SK-N-SH (cell line): Measurements from ENCODE around the gene MIAT. TPM values are rescaled to one million over a fixed set of nuclear protein-coding genes. Genes with fewer than 3 reads are reported as not detected.
A peak's percentile ranks its signal among the peaks of the same experiment; 100 is the strongest.

Experiments used
- CTCF ChIA-PET: fragments of 300-600, 350-600 bp; formaldehyde crosslinking; extraction: SDS; loops from one replicate; lab custom pipeline; 2021; lab: Yijun Ruan, JAX
- POLR2A ChIA-PET: fragments of 350-600 bp; sonication (Branson Sonifier 250); formaldehyde crosslinking; extraction: SDS; loops from one replicate; lab custom pipeline; 2020; ENCODE audit warnings: antibody characterized with exemption, inconsistent platforms; lab: Yijun Ruan, JAX
- DNase-seq: peaks from one replicate; pipeline ENCODE4 v3.0.0; 2012
- H2AFZ ChIP-seq: fragments of 200-600 bp; sonication (generic); 2 replicates; pipeline ENCODE4 v1.8.1; 2016; ENCODE audit warnings: antibody characterized with exemption, mild to moderate bottlenecking, low read depth
- H3F3A ChIP-seq: fragments of 200-600 bp; sonication (generic); replicated peaks from 2 replicates; pipeline ENCODE3; 2016; ENCODE audit warnings: antibody characterized with exemption, mild to moderate bottlenecking; ENCODE audit not compliant: insufficient read depth
- H3K27ac ChIP-seq, 2 experiments: fragments of 200-500 bp in 1 of 2; fragments of 200-600 bp in 1 of 2; sonication (Bioruptor generic) in 1 of 2; sonication (generic), shearing (Covaris generic) in 1 of 2; 2 replicates each; pipeline versions ENCODE4 v1.5.1 to v1.6.1; 2014 to 2016; ENCODE audit warnings: low read depth in 2 of 2, inconsistent platforms in 1 of 2, low read length in 1 of 2, mild to moderate bottlenecking in 1 of 2, mixed read lengths in 1 of 2
- H3K27me3 ChIP-seq: fragments of 200-600 bp; sonication (generic), shearing (Covaris generic); 2 replicates; pipeline ENCODE4 v1.6.1; 2016; ENCODE audit warnings: mixed run types; ENCODE audit not compliant: insufficient read depth
- H3K36me3 ChIP-seq, 2 experiments: fragments of 200-500 bp in 1 of 2; fragments of 200-600 bp in 1 of 2; sonication (Bioruptor generic) in 1 of 2; sonication (generic) in 1 of 2; replicated peaks in 1 of 2; 2 replicates each; pipeline versions ENCODE3 to v1.5.1; 2014 to 2016; ENCODE audit warnings: low read length in 1 of 2, mild to moderate bottlenecking in 1 of 2; ENCODE audit not compliant: insufficient read depth in 2 of 2, control insufficient read depth in 1 of 2
- H3K4me1 ChIP-seq, 2 experiments: fragments of 200-500 bp in 1 of 2; fragments of 200-600 bp in 1 of 2; sonication (Bioruptor generic) in 1 of 2; sonication (generic), shearing (Covaris generic) in 1 of 2; 2 replicates each; pipeline versions ENCODE4 v1.5.1 to v1.6.1; 2014 to 2016; ENCODE audit warnings: low read depth in 1 of 2, low read length in 1 of 2, mixed run types in 1 of 2; ENCODE audit not compliant: insufficient read depth in 2 of 2, control insufficient read depth in 1 of 2
- H3K4me2 ChIP-seq: fragments of 200-600 bp; sonication (generic), shearing (Covaris generic); 2 replicates; pipeline ENCODE4 v1.6.1; 2017; ENCODE audit warnings: mixed run types
- H3K4me3 ChIP-seq, 2 experiments: fragments of 200-500 bp in 1 of 2; fragments of 200-600 bp in 1 of 2; sonication (Bioruptor generic) in 1 of 2; sonication (generic), shearing (Covaris generic) in 1 of 2; 2 replicates each; pipeline versions ENCODE4 v1.5.1 to v1.8.1; 2014 to 2016; ENCODE audit warnings: low read depth in 2 of 2, inconsistent platforms in 1 of 2, low read length in 1 of 2, mild to moderate bottlenecking in 1 of 2, mixed read lengths in 1 of 2, moderate library complexity in 1 of 2
- H3K79me2 ChIP-seq: fragments of 200-600 bp; sonication (generic); 2 replicates; pipeline ENCODE4 v1.8.1; 2017; ENCODE audit warnings: mild to moderate bottlenecking; ENCODE audit not compliant: insufficient read depth
- H3K9ac ChIP-seq: fragments of 200-600 bp; sonication (generic); 2 replicates; pipeline ENCODE4 v1.6.1; 2017; ENCODE audit warnings: mixed run types
- H3K9me2 ChIP-seq: fragments of 200-600 bp; sonication (generic); 2 replicates; pipeline ENCODE4 v1.6.1; 2017; ENCODE audit warnings: mixed run types
- H3K9me3 ChIP-seq: fragments of 200-600 bp; sonication (generic); 2 replicates; pipeline ENCODE4 v1.6.1; 2017; ENCODE audit warnings: mixed run types, mild to moderate bottlenecking, moderate library complexity
- H4K20me1 ChIP-seq: fragments of 200-600 bp; sonication (generic); 2 replicates; pipeline ENCODE4 v1.6.1; 2017; ENCODE audit warnings: mild to moderate bottlenecking, mixed run types; ENCODE audit not compliant: insufficient read depth
- CHD2 ChIP-seq: fragments of 150-350 bp; IDR thresholded peaks from 2 replicates; pipeline ENCODE4 v1.6.1; 2018; ENCODE audit warnings: low read length; ENCODE audit not compliant: partially characterized antibody
- CTCF ChIP-seq: fragments of 200-600 bp; sonication (generic); IDR thresholded peaks from 2 replicates; pipeline ENCODE4 v1.6.1; 2017; ENCODE audit warnings: antibody characterized with exemption, mild to moderate bottlenecking, moderate library complexity
- ELF1 ChIP-seq: IDR thresholded peaks from 2 replicates; pipeline ENCODE4 v1.4.0; 2012
- EP300 ChIP-seq, 2 experiments: IDR thresholded peaks; 2 replicates each; pipeline versions ENCODE4 v1.4.0 to v1.6.1; 2012; ENCODE audit warnings: borderline replicate concordance in 1 of 2, low read depth in 1 of 2, low read length in 1 of 2
- FOXJ3 ChIP-seq: sonication (generic); formaldehyde crosslinking; IDR thresholded peaks from 2 replicates; pipeline ENCODE4 v1.5.1; 2020; ENCODE audit warnings: mild to moderate bottlenecking, missing genetic modification reagents
- GABPA ChIP-seq: IDR thresholded peaks from 2 replicates; pipeline ENCODE4 v1.4.0; 2012; ENCODE audit warnings: low read depth, mild to moderate bottlenecking
- GATA2 ChIP-seq: sonication (generic); formaldehyde crosslinking; IDR thresholded peaks from 2 replicates; pipeline ENCODE4 v1.5.0; 2020; ENCODE audit warnings: mild to moderate bottlenecking, missing genetic modification reagents
- IRF3 ChIP-seq: fragments of 150-350 bp; IDR thresholded peaks from 2 replicates; pipeline ENCODE4 v1.6.1; 2016; ENCODE audit warnings: mild to moderate bottlenecking, low read depth, low read length
- JUND ChIP-seq: IDR thresholded peaks from 2 replicates; pipeline ENCODE4 v1.4.0; 2012
- MAX ChIP-seq: IDR thresholded peaks from 2 replicates; pipeline ENCODE4 v1.4.0; 2012; ENCODE audit warnings: low read depth
- MEF2A ChIP-seq: IDR thresholded peaks from 2 replicates; pipeline ENCODE4 v1.4.0; 2012; ENCODE audit warnings: low read depth, borderline replicate concordance
- MXI1 ChIP-seq: IDR thresholded peaks from 2 replicates; pipeline ENCODE4 v1.6.1; 2012; ENCODE audit warnings: mild to moderate bottlenecking, low read depth, low read length, improper control_type of control experiment
- PBX3 ChIP-seq: IDR thresholded peaks from 2 replicates; pipeline ENCODE4; 2012
- RAD21 ChIP-seq: IDR thresholded peaks from 2 replicates; pipeline ENCODE4 v1.6.1; 2012; ENCODE audit warnings: mild to moderate bottlenecking, low read length
- RFX5 ChIP-seq: IDR thresholded peaks from 2 replicates; pipeline ENCODE4 v1.6.1; 2012; ENCODE audit warnings: mild to moderate bottlenecking, improper control_type of control experiment, low read length
- SIN3A ChIP-seq: IDR thresholded peaks from 2 replicates; pipeline ENCODE4 v1.6.1; 2012; ENCODE audit warnings: low read depth, mild to moderate bottlenecking, low read length, moderate library complexity, borderline replicate concordance
- SMC3 ChIP-seq: IDR thresholded peaks from 2 replicates; pipeline ENCODE4 v1.6.1; 2012; ENCODE audit warnings: low read depth, low read length, improper control_type of control experiment
- TAF1 ChIP-seq: IDR thresholded peaks from 2 replicates; pipeline ENCODE4 v1.6.1; 2012; ENCODE audit warnings: low read depth, mild to moderate bottlenecking, low read length, moderate library complexity, borderline replicate concordance
- TCF12 ChIP-seq: IDR thresholded peaks from 2 replicates; pipeline ENCODE4 v1.4.0; 2012
- ZBTB33 ChIP-seq: IDR thresholded peaks from 2 replicates; pipeline ENCODE4 v1.4.0; 2012; ENCODE audit warnings: low read depth, borderline replicate concordance
- WGBS: methylation state at CpG from one replicate; pipeline ENCODE4 v1.1.6; 2017; ENCODE audit warnings: low lambda C conversion rate; 5-methylcytosine and 5-hydroxymethylcytosine counted together
- polyA plus RNA-seq, 3 experiments: library from polyadenylated mRNA; depleted of rRNA; stranded (reverse); fragments of >200 nt; gene quantifications; 2 replicates each; pipeline ENCODE4 v1.2.3, GENCODE V29; 2012
- TF ChIP-seq, protein P1 (sequence below): IDR thresholded peaks from 2 replicates; pipeline ENCODE4 v1.4.0; 2012; ENCODE audit warnings: low read depth, borderline replicate concordance

Gene MIAT
- polyA plus RNA-seq, 1 of the 3 experiments (the other 2 are of a cell fraction) = 5.4 TPM

- Histone ChIP-seq H3K36me3 (no peaks in the 10 kb centered on the region), H2AFZ (no peak overlapping the region), H3K9me3 (no peaks in the 10 kb centered on the region), H3K9ac (no peak overlapping the region), H3K4me3 (no peak overlapping the region), H3K27ac (peak overlapping the region in 1 of 2 experiments; percentile 91; a peak in 1 of 4 replicates), H3F3A (peaks cover 22% of the 10 kb centered on the region), H3K27me3 (no peaks in the 10 kb centered on the region), H4K20me1 (no peaks in the 10 kb centered on the region), H3K9me2 (no peaks in the 10 kb centered on the region), H3K79me2 (peaks cover 23% of the 10 kb centered on the region), H3K4me2 (no peak overlapping the region), H3K4me1 (peaks cover 19 to 48% of the 10 kb centered on the region in 2 experiments; a peak in 2 of 4 replicates)
- TF ChIP-seq RAD21 = no peak
- DNase-seq = no peak
- WGBS = 68% methylated on average over 4 of the region's 4 CpGs
- ChIA-PET CTCF (no interaction called here), POLR2A (no interaction called here)
These were observed 13.1 kb downstream of the MIAT start for GRCh38 chr22:26670459-26670858.

- Histone ChIP-seq H3K36me3 (no peaks in the 10 kb centered on the region), H3K4me3 (no peak overlapping the region), H3K9ac (no peak overlapping the region), H3K79me2 (peaks cover 32% of the 10 kb centered on the region), H3K9me3 (no peaks in the 10 kb centered on the region), H3K4me1 (peaks cover 15 to 51% of the 10 kb centered on the region in 2 experiments; a peak in 2 of 4 replicates), H3K9me2 (no peaks in the 10 kb centered on the region), H3K27me3 (no peaks in the 10 kb centered on the region), H3F3A (peaks cover 16% of the 10 kb centered on the region), H4K20me1 (no peaks in the 10 kb centered on the region), H3K27ac (peak overlapping the region; percentile 99; a peak in 3 of 4 replicates), H2AFZ (no peak overlapping the region), H3K4me2 (0 out of 2 replicates have a peak overlapping the region, but pooled peaks have one; percentile 87)
- POLR2A ChIA-PET = no interaction called here
- no peak for DNase-seq
- 91% methylated on average over 7 of the region's 15 CpGs for WGBS
- no peak for TF ChIP-seq SMC3
- no peak for TF ChIP-seq MAX
- no peak for TF ChIP-seq MXI1
- TF ChIP-seq CTCF = no peak
- no peak for TF ChIP-seq GABPA
- no peak for TF ChIP-seq ELF1
- TF ChIP-seq SIN3A = no peak
- no peak for TF ChIP-seq CHD2
- TF ChIP-seq, protein P1, sequence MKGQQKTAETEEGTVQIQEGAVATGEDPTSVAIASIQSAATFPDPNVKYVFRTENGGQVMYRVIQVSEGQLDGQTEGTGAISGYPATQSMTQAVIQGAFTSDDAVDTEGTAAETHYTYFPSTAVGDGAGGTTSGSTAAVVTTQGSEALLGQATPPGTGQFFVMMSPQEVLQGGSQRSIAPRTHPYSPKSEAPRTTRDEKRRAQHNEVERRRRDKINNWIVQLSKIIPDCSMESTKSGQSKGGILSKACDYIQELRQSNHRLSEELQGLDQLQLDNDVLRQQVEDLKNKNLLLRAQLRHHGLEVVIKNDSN = no peak
- no peak for TF ChIP-seq FOXJ3 (CRISPR knock-in tag)
- TF ChIP-seq JUND = no peak
- TF ChIP-seq MEF2A = no peak
- TF ChIP-seq EP300 (IDR thresholded peaks at IDR 0.05; ENCODE audit: borderline replicate concordance in 1 of 2, low read depth in 1 of 2, low read length in 1 of 2) = no peak
- TF ChIP-seq TCF12 = no peak
- no peak for TF ChIP-seq TAF1
- TF ChIP-seq IRF3 = no peak
- no peak for TF ChIP-seq ZBTB33
- no peak for TF ChIP-seq PBX3
- TF ChIP-seq GATA2 (CRISPR knock-in tag) = no peak
- TF ChIP-seq RFX5 = no peak
- CTCF ChIA-PET = interaction anchor here (2.1 kb wide), 1 partner anchor 169 kb away, joined by 8 read pairs; no protein-coding TSS in a partner anchor
These were observed 14.1 kb downstream of the MIAT start for GRCh38 chr22:26671317-26672059.
